ENCODE data around the gene IVNS1ABP. TPM values are rescaled to one million over a fixed set of nuclear protein-coding genes. Genes with fewer than 3 reads are reported as not detected.

The IVNS1ABP gene
- total and polyA plus RNA-seq, 10 of the 15 experiments (the other 5 are each of a cell fraction or from before 2014, with no cell fraction given), result 19.2 to 154 (median 43.9) TPM

DNA sequence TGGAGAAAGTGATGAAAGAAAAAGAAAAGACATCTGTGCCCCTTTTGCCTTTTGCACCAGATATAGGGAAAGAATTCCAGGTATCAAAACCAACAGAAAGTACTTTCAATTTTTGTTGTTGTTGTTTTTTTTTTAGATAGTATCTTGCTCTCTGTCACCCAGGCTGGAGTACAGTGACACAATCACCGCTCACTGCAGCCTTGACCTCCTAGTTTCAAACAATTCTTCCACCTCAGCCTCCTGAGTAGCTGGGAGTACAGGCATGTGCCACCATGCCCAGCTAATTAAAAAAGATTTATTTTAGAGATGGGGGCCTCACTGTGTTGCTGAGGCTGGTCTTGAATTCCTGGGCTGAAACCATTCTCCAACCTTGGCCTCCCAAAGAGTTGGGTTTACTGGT lies 31.3 kb upstream of the IVNS1ABP start:
- CTCF ChIA-PET, result interaction anchor here (0.8 to 1.4 kb wide), 4 partner anchors 58 to 248 kb away, joined by 3 to 5 read pairs (median 4); no protein-coding TSS in a partner anchor
- DNase-seq (ENCODE audit: low read depth, low spot score) (no peak), FAIRE-seq (no peak), ATAC-seq (no peak)
- RAD21 ChIA-PET (ENCODE audit: unreplicated experiment), result no interaction called here
- 84% methylated on average over 1 of the region's 1 CpG for WGBS (ENCODE audit: insufficient coverage, insufficient replicate concordance, low lambda C conversion rate, missing lambda C conversion rate)
- Histone ChIP-seq H3K4me1 (ENCODE audit: control insufficient read depth, insufficient read depth, low read length) (peaks cover 5% of the 10 kb centered on the region), H3K79me2 (ENCODE audit: control insufficient read depth, insufficient read depth, low read length) (no peaks in the 10 kb centered on the region), H4K20me1 (ENCODE audit: control insufficient read depth, insufficient read depth) (no peaks in the 10 kb centered on the region), H3K36me3 (ENCODE audit: control insufficient read depth in 2 of 2, insufficient read depth in 2 of 2, low read length in 1 of 2) (no peaks in the 10 kb centered on the region), H3K9ac (ENCODE audit: control insufficient read depth, insufficient read depth, low read length) (no peak overlapping the region), H3K27me3 (replicated peaks in 1 of 2; ENCODE audit: control insufficient read depth in 2 of 2, insufficient read depth in 2 of 2, low read length in 1 of 2) (no peaks in the 10 kb centered on the region), H3K4me3 (no peak overlapping the region), H3K4me2 (ENCODE audit: control insufficient read depth, insufficient read depth) (no peak overlapping the region), H3K27ac (ENCODE audit: control insufficient read depth, insufficient read depth) (no peak overlapping the region), H2AFZ (ENCODE audit: control insufficient read depth, low read depth, low read length) (no peak overlapping the region), H3K9me3 (replicated peaks; ENCODE audit: control insufficient read depth, insufficient read depth, low read length) (no peaks in the 10 kb centered on the region)
- no TSS peak for BruUV-seq (replicated peaks)
- POLR2A ChIA-PET, result no interaction called here
- SMC1A ChIA-PET (ENCODE audit: uncharacterized antibody, unreplicated experiment), result interaction anchor here (0.8 to 1.8 kb wide), 6 partner anchors 8 to 133 kb away, joined by 3 to 6 read pairs (median 5); no protein-coding TSS in a partner anchor
- TF ChIP-seq HDAC2 (IDR thresholded peaks at IDR 0.05) (no peak), RB1 (IDR thresholded peaks at IDR 0.05; ENCODE audit: borderline replicate concordance) (no peak), IKZF2 (IDR thresholded peaks at IDR 0.05) (no peak), ZNF207 (IDR thresholded peaks at IDR 0.05; ENCODE audit: borderline replicate concordance) (no peak), SIN3A (IDR thresholded peaks at IDR 0.05; ENCODE audit: low read depth, low read length) (no peak), DPF2 (IDR thresholded peaks at IDR 0.05) (no peak), MXI1 (IDR thresholded peaks at IDR 0.05; ENCODE audit: low read depth, low read length) (no peak), NR2C2 (IDR thresholded peaks at IDR 0.05; ENCODE audit: borderline replicate concordance, control insufficient read depth, insufficient read length, low read depth) (no peak), LARP7 (IDR thresholded peaks at IDR 0.05) (no peak), RCOR1 (conservative IDR thresholded peaks at IDR 0.05; ENCODE audit: low read depth, low read length) (no peak), SMAD1 (IDR thresholded peaks at IDR 0.05; ENCODE audit: low read depth, partially characterized antibody) (no peak), CBX5 (IDR thresholded peaks at IDR 0.05; ENCODE audit: low read depth) (no peak), MYB (IDR thresholded peaks at IDR 0.05; ENCODE audit: borderline replicate concordance, low read depth, low read length) (no peak)
- TF ChIP-seq, protein P1, sequence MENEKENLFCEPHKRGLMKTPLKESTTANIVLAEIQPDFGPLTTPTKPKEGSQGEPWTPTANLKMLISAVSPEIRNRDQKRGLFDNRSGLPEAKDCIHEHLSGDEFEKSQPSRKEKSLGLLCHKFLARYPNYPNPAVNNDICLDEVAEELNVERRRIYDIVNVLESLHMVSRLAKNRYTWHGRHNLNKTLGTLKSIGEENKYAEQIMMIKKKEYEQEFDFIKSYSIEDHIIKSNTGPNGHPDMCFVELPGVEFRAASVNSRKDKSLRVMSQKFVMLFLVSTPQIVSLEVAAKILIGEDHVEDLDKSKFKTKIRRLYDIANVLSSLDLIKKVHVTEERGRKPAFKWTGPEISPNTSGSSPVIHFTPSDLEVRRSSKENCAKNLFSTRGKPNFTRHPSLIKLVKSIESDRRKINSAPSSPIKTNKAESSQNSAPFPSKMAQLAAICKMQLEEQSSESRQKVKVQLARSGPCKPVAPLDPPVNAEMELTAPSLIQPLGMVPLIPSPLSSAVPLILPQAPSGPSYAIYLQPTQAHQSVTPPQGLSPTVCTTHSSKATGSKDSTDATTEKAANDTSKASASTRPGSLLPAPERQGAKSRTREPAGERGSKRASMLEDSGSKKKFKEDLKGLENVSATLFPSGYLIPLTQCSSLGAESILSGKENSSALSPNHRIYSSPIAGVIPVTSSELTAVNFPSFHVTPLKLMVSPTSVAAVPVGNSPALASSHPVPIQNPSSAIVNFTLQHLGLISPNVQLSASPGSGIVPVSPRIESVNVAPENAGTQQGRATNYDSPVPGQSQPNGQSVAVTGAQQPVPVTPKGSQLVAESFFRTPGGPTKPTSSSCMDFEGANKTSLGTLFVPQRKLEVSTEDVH (IDR thresholded peaks at IDR 0.05; ENCODE audit: low read depth, partially characterized antibody), result no peak
- in situ Hi-C loops (cut with MboI) (no loop called here), intact Hi-C loops (cut with micrococcal nuclease; ENCODE audit: unreplicated experiment) (no loop called here)

Measured in GM12878 (cell line).